Ovary (tissue), 9 donors: ENCODE results near the gene POLE. TPM values are rescaled to one million over a fixed set of nuclear protein-coding genes. Genes with fewer than 3 reads are reported as not detected.

Experiments used
- DNase-seq, 5 donors: peaks; one replicate each; pipeline ENCODE4 v3.0.0-alpha.2; 2019 to 2020
- H3K27ac ChIP-seq, 2 donors: fragments of 200-600 bp; one replicate each; pipeline versions ENCODE4 v1.5.1 to v1.8.0; 2019 to 2022
- H3K27me3 ChIP-seq: fragments of 200-600 bp; one replicate; pipeline ENCODE4 v1.8.0; 2022
- H3K36me3 ChIP-seq: fragments of 200-600 bp; sonication (generic); one replicate; pipeline ENCODE4 v1.5.1; 2019
- H3K4me1 ChIP-seq: one replicate; pipeline ENCODE4 v1.8.1; 2013; ENCODE audit warnings: mild to moderate bottlenecking, moderate library complexity; ENCODE audit not compliant: insufficient read depth
- H3K4me3 ChIP-seq: fragments of 200-600 bp; sonication (generic); one replicate; pipeline ENCODE4 v1.5.1; 2017
- H3K9me3 ChIP-seq, 2 donors: fragments of 200-600 bp in 1 of 2; sonication (generic) in 1 of 2; one replicate each; pipeline versions ENCODE4 v1.5.1 to v1.8.1; 2013 to 2019; ENCODE audit warnings: mild to moderate bottlenecking in 1 of 2, moderate library complexity in 1 of 2
- EP300 ChIP-seq: sonication (generic); formaldehyde crosslinking; IDR thresholded peaks from one replicate; pipeline ENCODE4 v1.6.1; 2017; ENCODE audit warnings: antibody characterized with exemption
- POLR2A ChIP-seq: fragments of 450-650 bp; IDR thresholded peaks from one replicate; pipeline ENCODE4 v1.6.1; 2017; ENCODE audit warnings: antibody characterized with exemption, mild to moderate bottlenecking, moderate library complexity
- WGBS, 3 donors: extraction: QIAGEN DNeasy Blood & Tissue Kit in 1 of 3; methylation state at CpG; one replicate each; pipeline versions ENCODE4 v1.1.5 to v1.1.7; 2013 to 2017; 5-methylcytosine and 5-hydroxymethylcytosine counted together
- intact Hi-C, 4 donors: fragments of 100-400 bp; cut with DNase I; formaldehyde crosslinking; loops; one replicate each; pipeline versions ENCODE4 v1.11.0 to v1.15.1; 2022 to 2023
- polyA plus RNA-seq, 2 donors: library from polyadenylated mRNA; stranded (reverse); fragments of 200-250 nt in 1 of 2; fragments of 350-450 nt in 1 of 2; fragmentation: Illumina TruSeq in 1 of 2; extraction: RNeasy Lipid Tissue Mini Kit (QIAGEN cat#74804) in 1 of 2; gene quantifications; one replicate each; pipeline ENCODE4 v1.2.3, GENCODE V29; 2013 to 2014
- total RNA-seq, 7 donors: library from RNA; depleted of rRNA in 2 of 7; stranded (reverse); fragments of >200 nt in 2 of 7; fragmentation: NEBNext Ultra II Directional in 3 of 7; extraction: Animal tissue kit (Norgen Biotek cat#: 25700) in 3 of 7; gene quantifications; one replicate each; pipeline versions ENCODE4 v1.1.0 to v1.2.4, GENCODE V29; 2016 to 2023
- TF ChIP-seq, protein P1 (sequence below), 3 donors: fragments of 450-650 bp in 2 of 3; fragments of 200-600 bp in 1 of 3; IDR thresholded peaks; one replicate each; pipeline versions ENCODE4 v1.5.1 to v1.8.0; 2016 to 2022; ENCODE audit warnings: antibody characterized with exemption in 3 of 3, mild to moderate bottlenecking in 1 of 3
- donor health status: DM: no; HTN: no; CAD: no; lungs with moderate emphysema.
- donor health status: DM: no; HTN: no; CAD: no.
- donor health status: Bipolar disorder and iron deficiency.
- donor health status: DM: yes; HTN: yes; CAD: no.
- donor health status: DM: no; HTN: no; CAD: no.
- donor health status: DM: yes; HTN: yes; CAD: no.

Gene POLE
- total and polyA plus RNA-seq, 9 donors, result 12.5 to 34.7 (median 24.0) TPM

DNA sequence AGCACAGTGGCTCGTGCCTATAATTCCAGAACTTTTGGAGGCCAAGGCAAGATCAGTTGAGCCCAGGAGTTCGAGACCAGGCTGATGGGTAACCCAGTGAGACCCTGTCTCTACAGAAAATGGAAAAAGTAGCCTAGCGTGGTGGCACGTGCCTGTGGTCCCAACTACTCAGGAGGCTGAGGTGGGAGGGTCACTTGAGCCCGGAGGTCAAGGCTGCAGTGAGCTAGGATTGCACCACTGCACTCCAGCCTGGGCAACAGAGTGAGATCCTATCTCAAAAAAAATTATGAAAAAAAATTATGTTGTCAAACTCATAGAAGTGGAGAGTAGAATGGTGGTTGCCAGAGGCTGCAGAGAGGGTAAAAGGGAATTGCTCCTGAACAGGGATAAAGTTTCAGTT is 73.1 kb downstream of the POLE start:
- Histone ChIP-seq H3K36me3 (no peaks in the 10 kb centered on the region), H3K9me3 (peaks cover 0 to 12% of the 10 kb centered on the region in 2 donors), H3K4me3 (no peak overlapping the region), H3K27ac (no peak overlapping the region), H3K4me1 (peaks cover 3% of the 10 kb centered on the region), H3K27me3 (peaks cover 9% of the 10 kb centered on the region)
- TF ChIP-seq POLR2A (no peak), EP300 (no peak)
- TF ChIP-seq, protein P1, sequence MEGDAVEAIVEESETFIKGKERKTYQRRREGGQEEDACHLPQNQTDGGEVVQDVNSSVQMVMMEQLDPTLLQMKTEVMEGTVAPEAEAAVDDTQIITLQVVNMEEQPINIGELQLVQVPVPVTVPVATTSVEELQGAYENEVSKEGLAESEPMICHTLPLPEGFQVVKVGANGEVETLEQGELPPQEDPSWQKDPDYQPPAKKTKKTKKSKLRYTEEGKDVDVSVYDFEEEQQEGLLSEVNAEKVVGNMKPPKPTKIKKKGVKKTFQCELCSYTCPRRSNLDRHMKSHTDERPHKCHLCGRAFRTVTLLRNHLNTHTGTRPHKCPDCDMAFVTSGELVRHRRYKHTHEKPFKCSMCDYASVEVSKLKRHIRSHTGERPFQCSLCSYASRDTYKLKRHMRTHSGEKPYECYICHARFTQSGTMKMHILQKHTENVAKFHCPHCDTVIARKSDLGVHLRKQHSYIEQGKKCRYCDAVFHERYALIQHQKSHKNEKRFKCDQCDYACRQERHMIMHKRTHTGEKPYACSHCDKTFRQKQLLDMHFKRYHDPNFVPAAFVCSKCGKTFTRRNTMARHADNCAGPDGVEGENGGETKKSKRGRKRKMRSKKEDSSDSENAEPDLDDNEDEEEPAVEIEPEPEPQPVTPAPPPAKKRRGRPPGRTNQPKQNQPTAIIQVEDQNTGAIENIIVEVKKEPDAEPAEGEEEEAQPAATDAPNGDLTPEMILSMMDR (IDR thresholded peaks at IDR 0.05), result no peak
- DNase-seq, result no peak
- WGBS, 3 donors, result 80 to 83% (median 83%) methylated on average over 5 of the region's 5 CpGs
- intact Hi-C loops, result loop anchor here in 1 of 4 donors (10.0 kb wide), 1 partner anchor 189 kb away; no protein-coding TSS in a partner anchor

- peaks cover 0 to 4% of the 10 kb centered on the region in 2 donors for H3K9me3 ChIP-seq
- no peak overlapping the region for H3K27ac ChIP-seq
- WGBS, 3 donors, result 91 to 94% (median 94%) methylated on average over 10 of the region's 10 CpGs
- DNase-seq, result no peak
- no peak overlapping the region for H3K4me3 ChIP-seq
- no peaks in the 10 kb centered on the region for H3K36me3 ChIP-seq
- intact Hi-C loops, result loop anchor here in 1 of 4 donors (10.0 kb wide), 1 partner anchor 187 kb away; no protein-coding TSS in a partner anchor
- no peaks in the 10 kb centered on the region for H3K27me3 ChIP-seq
- no peaks in the 10 kb centered on the region for H3K4me1 ChIP-seq
- TF ChIP-seq POLR2A (no peak), EP300 (no peak)
- TF ChIP-seq, protein P1 (IDR thresholded peaks at IDR 0.05), result no peak
Measured at GRCh38 chr12:132611620-132612019, 75.5 kb downstream of the POLE start.

GRCh38 chr12:132610866-132611602 is 76.1 kb downstream of the POLE start:
- no peak overlapping the region for H3K4me3 ChIP-seq
- no peak overlapping the region for H3K27ac ChIP-seq
- H3K27me3 ChIP-seq, result no peaks in the 10 kb centered on the region
- intact Hi-C loops, result loop anchor here in 1 of 4 donors (10.0 kb wide), 1 partner anchor 186 kb away; no protein-coding TSS in a partner anchor
- no peaks in the 10 kb centered on the region for H3K9me3 ChIP-seq
- no peak for TF ChIP-seq EP300
- H3K36me3 ChIP-seq, result no peaks in the 10 kb centered on the region
- WGBS, 3 donors, result 62 to 75% (median 66%) methylated on average over 33 of the region's 33 CpGs
- H3K4me1 ChIP-seq, result no peaks in the 10 kb centered on the region
- DNase-seq, result no peak

- Histone ChIP-seq H3K4me1 (no peaks in the 10 kb centered on the region), H3K9me3 (no peaks in the 10 kb centered on the region), H3K4me3 (no peak within 1 kb of the TSS), H3K27me3 (no peaks in the 10 kb centered on the region), H3K36me3 (no peaks in the 10 kb centered on the region), H3K27ac (no peak within 1 kb of the TSS)
- intact Hi-C loops, result loop anchor here in 1 of 4 donors (10.0 kb wide), 1 partner anchor 185 kb away; no protein-coding TSS in a partner anchor
- WGBS, 3 donors, result 22 to 27% (median 25%) methylated on average over 34 to 35 of the region's 35 CpGs
- peak in 1 of 5 donors; percentile 59 for DNase-seq
- TF ChIP-seq EP300, result no peak
- TF ChIP-seq, protein P1 (IDR thresholded peaks at IDR 0.05), result no peak
- no peak for TF ChIP-seq POLR2A
Measured at GRCh38 chr12:132610051-132610759, 76.9 kb downstream of the POLE start, which contains the start of gene LRCOL1. LRCOL1 (minus strand) TSS chr12:132610582; CDS start chr12:132606251, 4,331 bp downstream.
